HT1080 (cell line): ENCODE data around the gene BCR. TPM values are rescaled to one million over a fixed set of nuclear protein-coding genes. Genes with fewer than 3 reads are reported as not detected.
A peak's percentile ranks its signal among the peaks of the same experiment; 100 is the strongest.
"Not testable (repeated sequence)": the region's sequence is repeated elsewhere in the genome, so short reads cannot be mapped to it uniquely, and the experiment has no call there.

ENCODE experiments used
- DNase-seq: peaks from one replicate; pipeline ENCODE4 v3.0.0-alpha.2; 2015; ENCODE audit warnings: low read depth
- total RNA-seq: library from RNA; depleted of rRNA; stranded (reverse); fragments of >200 nt; shearing (Covaris generic); gene quantifications from 2 replicates; pipeline ENCODE4 v1.2.3, GENCODE V29; 2014

BCR gene
- total RNA-seq, 1 experiment from 2014 or later = 26.5 TPM

GRCh38 chr22:23309261-23309660, 129.0 kb downstream of the BCR start:
- DNase-seq = not testable (repeated sequence)

DNA sequence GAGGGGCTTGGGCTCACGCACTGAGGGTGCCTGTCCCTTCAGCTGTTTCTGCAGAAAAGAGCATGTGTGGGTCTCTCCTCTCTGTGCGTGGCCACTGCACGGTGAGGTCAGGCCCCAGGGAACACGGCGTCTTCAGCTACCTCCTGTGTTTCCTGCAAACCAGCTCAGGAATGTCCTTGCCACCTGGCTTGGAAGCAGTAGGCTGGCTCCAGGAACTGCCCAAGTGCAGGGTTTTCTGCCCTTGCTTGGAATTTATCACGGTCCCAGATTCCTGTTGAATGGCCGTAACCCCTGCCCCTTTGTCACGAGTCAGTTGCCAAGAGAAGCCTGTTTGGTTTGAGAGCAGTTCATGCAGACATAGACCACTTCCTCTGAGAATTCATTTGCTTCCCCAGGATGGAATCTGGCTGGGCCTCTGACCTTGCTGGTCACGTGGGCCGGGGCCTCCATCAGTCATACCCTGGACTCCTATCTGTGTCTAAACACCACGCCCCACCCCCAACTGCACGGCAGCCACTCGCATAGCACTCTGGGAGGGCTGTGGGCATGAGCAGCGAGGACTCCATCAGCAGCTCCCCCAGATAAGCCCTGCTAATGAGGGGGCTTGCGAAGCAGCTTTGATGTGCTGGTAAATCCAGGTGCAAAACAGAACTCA, 130.3 kb downstream of the BCR start:
- not testable (repeated sequence) for DNase-seq

DNA sequence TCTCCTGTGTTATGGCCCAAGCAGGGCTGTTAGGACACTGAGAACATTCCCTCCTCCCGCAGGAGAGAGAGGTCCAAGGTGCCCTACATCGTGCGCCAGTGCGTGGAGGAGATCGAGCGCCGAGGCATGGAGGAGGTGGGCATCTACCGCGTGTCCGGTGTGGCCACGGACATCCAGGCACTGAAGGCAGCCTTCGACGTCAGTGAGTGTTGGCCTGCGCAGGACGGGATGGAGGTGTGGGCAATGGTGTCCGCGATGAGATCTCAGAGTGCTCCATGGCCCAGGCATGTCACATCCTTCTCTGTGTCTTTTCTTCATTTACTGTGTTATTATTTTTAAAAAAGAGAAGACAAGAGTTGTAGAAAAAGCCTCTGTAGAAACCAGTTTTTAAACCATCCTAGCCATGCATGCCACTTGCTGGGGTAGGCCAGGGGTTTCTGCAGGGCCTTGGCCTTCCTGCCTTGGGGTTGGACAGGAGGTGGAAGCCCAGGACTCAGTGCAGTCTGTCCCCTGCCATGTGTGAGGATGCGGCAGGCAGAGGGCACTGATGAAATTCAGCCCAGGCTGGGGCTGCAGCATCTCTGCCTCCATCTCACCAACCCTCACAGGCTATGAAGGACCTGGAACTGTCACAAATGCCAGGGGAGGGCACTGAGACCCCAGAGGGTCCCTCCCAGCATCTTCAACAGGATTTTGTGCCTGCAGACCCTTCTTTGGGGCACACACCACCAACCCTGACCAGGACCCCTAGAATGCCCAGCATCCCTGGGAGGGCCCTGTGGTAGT, 131.5 kb downstream of the BCR start:
- not testable (repeated sequence) for DNase-seq

GRCh38 chr22:23313791-23314567, 133.7 kb downstream of the BCR start:
- DNase-seq = no peak

DNA sequence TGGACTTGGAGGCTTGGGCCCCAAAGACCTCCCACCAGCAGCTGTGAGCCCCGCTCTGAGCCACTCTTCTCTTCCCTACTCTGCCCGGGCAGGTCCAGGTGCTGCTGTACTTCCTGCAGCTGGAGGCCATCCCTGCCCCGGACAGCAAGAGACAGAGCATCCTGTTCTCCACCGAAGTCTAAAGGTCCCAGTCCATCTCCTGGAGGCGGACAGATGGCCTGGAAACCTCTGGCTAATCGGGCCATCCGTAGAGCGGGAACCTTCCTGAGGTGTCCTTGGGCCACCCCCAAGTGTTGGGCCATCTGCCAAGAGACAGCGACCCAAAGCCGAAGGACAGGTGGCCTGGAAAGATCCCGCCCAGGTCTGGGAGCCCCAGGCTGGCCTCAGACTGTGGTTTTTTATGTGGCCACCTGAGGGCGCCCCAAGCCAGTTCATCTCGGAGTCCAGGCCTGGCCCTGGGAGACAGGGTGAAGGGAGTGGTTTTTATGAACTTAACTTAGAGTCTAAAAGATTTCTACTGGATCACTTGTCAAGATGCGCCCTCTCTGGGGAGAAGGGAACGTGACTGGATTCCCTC, 135.1 kb downstream of the BCR start:
- peak; percentile 84 for DNase-seq

DNA sequence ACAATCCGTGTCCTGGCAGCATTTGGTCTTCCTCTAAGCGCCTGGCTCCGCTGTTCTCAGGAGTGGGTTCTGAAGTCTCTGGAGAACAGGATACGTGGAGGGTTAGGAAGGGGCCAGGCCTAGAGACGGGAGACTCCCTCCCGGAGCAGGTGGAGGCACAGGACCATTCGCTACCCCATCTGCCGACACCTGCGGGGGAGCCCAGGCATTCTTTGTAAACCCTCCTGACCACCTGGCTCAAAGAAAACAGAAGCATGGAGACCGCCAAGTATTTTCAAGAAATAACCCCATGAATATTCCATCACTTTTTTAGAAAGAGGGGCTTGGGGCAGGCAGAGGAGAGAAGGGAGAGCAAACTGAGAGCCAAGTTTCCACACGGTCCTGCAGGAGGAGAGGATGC, 136.3 kb downstream of the BCR start:
- not testable (repeated sequence) for DNase-seq

DNA sequence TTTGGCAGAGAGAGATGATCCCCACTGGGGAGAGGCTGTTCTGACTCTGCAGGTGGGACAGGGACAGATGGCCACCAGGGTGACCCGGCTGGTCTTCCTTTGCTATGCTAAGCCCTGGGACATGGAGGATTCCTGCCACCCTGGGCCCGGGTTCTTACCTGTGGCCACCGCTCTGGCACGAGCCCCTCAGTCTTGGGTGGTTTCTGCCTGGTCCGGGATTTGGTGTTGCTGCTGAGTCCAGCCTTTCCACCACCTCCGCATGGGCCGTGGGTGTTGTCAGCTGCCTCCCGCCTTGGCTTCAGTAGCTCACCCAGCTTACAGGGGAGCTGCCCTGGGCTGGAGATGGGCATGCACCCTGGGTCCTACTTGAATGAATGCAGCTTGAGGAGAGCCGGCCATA, 138.0 kb downstream of the BCR start:
- DNase-seq = not testable (repeated sequence)

DNA sequence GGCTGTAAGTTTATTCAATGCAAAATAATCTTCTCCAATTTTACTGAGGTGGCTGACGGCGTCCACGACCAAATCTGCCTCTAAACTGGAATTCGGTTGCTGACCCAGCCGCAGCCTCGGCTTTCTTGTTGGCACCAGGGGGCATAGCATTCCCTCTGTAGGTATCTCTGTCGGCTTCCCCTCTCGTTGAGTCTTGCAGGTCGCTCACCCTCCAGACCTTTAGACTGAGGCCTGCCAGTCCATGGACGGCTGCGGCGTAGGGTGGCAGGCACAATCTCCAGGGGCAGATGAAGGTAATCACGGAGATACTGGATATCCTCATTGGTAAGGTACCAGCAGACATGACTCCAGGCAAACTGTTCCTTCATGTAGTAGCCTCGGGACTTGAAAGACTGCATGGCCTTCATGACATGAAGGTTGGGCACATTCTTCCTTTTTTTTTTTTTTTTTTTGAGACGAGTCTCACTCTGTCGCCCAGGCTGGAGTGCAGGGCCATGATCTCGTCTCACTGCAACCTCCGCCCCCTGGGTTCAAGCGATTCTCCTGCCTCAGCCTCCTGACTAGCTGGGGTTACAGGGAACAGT, 142.3 kb downstream of the BCR start:
- DNase-seq = not testable (repeated sequence)

DNA sequence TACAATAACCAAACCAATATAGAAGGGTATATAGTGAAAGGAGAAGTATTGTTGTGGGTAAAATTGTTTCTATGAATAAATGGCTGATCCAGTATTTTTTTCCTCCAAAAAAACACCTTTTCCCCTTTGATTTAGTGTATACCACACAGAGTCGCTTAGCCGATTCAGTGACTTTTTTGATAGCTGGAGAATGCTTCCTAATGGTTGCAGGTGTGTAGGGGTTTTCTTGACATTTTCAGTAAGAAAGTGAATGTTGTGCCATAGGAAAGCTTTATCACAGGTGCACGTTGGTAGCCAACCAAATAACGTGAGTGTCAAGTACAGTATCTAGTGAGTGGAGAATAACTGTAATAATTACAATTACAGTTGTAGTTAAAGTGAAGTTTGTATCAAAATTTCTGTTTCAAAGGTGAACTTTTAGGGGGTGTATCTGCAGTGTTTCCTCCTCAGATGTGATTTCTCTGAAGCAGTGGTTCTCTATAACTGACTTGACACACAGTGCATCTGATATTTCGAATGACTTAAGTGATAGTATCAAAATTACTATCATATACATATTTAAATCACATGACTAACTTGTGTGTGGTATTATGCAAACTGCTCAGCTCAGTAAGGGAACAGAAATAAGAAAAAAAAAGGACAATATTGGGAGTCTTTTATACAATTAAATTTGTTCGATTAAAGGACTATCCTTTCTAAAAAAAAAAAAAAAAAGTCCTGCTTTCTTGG, 143.8 kb downstream of the BCR start:
- not testable (repeated sequence) for DNase-seq

DNA sequence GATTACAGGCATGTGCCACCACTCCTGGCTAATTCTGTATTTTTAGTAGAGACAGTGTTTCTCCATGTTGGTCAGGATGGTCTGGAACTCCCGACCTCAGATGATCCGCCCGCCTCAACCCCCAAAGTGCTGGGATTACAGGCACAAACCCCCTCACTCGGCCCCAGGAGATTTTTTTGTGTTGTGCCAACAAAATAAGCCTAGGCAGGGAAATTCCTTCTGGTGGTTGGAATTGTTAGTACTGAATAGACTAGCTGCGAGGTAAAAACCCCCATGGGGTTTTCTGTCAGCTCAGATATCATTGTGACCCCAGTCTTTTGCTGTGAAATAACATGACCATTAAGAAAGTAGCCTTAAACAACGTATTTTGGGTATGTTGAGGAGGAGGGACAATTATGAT, 144.9 kb downstream of the BCR start:
- no peak for DNase-seq

DNA sequence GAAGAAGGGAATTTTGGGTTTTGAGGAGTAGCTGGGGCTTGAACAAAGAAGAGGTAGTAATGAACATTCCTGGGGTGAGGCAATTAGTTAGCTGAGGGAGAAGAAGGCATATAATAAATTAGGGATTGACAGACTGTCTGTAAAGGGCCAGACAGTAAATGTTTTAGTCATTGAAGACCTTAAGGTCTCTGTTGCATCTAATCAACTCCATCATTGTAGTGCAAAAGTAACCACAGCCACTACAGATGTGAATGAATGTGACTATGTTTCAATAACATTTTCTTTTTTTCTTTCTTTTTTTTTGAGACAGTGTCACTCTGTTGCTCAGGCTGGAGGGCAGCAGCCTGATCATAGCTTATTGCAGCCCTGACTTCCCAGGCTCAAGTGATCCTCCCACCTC, 153.5 kb downstream of the BCR start:
- DNase-seq = not testable (repeated sequence)

DNA sequence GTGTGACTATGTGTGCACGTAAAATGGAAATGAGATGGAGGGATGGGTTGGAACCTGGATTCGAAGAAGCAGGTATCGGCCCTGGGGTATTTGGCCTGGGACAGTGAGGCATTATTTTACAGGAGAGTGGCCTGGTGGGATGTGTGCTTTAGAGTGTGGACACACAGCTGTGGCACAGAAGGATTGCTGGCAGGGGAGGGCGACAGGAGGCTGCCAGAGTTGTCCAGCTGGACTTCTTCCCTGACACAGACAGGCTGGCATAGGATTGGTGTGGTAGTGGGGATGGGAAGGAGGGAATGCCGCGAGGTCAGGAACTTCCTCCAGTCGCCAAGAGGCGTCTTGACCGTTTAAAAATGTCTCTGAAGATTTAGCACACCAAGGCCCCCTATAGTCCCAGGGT, 157.4 kb downstream of the BCR start:
- not testable (repeated sequence) for DNase-seq

DNA sequence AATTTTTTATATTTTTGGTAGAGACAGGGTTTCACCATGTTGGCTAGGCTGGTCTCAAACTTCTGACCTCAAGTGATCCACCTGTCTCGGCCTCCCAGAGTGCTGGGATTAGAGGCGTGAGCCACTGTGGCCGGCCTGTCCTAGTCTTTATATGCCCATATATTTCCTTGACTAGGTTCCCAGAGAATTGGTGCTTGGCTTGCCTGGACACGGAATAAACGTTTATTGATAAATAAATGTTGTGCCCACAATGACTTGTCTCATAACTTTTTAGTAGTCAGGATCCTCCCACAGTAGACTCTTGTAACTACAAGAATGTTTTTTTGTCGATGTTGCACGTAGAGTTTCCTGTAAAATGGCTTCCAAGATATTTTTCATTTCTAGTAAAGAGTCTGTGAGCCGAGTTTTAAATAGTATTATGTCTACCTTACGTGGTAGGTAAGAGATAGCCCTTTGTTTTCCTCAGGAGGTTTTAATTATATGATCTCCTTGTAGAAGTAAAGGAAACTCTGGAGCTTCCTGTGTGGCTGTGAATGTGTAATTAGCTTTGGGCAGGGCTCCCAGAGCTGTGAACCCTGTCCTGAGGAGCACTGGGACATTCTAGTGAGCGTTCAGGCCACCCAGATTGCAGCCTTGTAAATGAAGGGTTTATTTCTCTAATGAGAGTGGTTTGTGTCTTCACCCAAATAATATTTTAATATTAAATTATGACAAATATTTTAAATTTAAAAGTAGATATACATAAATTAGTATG, 161.8 kb downstream of the BCR start:
- DNase-seq = not testable (repeated sequence)

GRCh38 chr22:23351321-23351720, 171.0 kb downstream of the BCR start:
- DNase-seq = no peak

GRCh38 chr22:23353004-23353403, 172.7 kb downstream of the BCR start:
- DNase-seq = no peak

DNA sequence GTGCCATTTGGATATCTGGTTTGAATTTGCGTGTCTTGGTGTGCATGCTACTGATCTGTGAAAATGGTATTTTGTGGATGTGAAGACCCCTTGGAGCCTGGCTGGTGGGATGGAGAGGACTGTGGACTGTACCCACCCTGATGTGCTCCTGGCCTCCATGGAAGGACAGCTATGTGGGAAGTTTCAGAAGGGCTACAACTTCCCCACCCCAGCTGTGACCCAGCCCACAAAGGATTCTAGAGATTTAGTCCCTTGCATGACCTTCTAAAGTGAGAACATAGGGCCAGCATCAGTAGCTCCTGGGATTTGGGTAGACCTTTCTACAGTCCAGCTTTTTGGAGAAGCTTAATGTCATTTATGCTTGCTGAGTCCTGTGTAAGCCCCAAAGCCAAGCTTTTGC, 173.4 kb downstream of the BCR start:
- no peak for DNase-seq

- DNase-seq = no peak
These were observed 175.8 kb downstream of the BCR start for GRCh38 chr22:23356094-23356493.

GRCh38 chr22:23357053-23357452, 176.7 kb downstream of the BCR start:
- DNase-seq = no peak

DNA sequence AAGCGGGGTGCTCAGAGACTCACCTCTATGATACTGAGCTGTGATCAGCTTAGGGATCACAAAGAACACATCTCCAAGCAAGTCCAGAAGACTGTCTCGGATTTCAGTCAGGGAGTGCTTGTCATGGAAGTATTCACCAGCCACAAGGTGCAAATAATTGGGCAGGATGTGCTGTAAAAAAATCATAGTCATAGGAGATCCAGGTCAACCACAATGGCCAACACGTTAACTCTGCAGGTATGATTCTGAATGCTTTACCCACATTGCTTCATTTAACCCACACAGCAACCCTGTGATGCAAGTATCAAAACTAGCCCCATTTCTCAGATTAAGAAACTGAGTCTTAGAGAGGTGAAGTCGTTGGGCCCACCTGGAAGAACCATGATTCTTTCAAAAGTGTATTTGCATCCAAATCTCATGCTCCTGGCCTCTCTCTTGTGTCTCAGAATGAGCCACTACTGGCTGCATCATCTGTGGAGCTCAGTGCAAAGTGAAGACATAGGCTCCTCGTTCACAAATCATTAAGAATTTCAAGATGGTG, 179.3 kb downstream of the BCR start:
- no peak for DNase-seq

GRCh38 chr22:23361676-23362075, 181.4 kb downstream of the BCR start:
- DNase-seq = no peak
